HG02588 (cell line): ENCODE results near the gene OXNAD1.

Source experiments
- ATAC-seq: cut with Tn5 transposase; IDR thresholded peaks from one replicate; pipeline ENCODE4 v1.9.1; 2021; ENCODE audit warnings: mild to moderate bottlenecking, moderate library complexity; ENCODE audit not compliant: unreplicated experiment

Gene OXNAD1

DNA sequence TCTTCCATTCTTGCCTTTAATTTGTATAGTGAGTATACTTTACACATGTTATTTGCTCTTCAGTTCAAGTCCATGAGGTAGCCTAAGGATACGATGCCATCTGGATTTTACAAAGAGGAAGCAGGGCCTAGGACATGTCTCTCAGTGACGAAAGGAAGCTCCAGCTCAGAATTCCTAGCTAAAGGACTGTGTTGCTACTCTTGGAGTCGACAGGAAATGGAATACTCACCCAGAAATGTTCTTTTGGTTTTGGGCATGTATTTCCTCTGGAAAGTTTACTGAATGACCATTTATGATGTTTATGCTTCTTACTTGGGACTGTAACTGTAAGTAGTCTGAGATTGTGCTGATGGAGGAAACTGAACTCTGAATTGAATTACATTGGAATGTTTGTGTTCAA, 12.5 kb downstream of the OXNAD1 start:
- ATAC-seq = no peak

DNA sequence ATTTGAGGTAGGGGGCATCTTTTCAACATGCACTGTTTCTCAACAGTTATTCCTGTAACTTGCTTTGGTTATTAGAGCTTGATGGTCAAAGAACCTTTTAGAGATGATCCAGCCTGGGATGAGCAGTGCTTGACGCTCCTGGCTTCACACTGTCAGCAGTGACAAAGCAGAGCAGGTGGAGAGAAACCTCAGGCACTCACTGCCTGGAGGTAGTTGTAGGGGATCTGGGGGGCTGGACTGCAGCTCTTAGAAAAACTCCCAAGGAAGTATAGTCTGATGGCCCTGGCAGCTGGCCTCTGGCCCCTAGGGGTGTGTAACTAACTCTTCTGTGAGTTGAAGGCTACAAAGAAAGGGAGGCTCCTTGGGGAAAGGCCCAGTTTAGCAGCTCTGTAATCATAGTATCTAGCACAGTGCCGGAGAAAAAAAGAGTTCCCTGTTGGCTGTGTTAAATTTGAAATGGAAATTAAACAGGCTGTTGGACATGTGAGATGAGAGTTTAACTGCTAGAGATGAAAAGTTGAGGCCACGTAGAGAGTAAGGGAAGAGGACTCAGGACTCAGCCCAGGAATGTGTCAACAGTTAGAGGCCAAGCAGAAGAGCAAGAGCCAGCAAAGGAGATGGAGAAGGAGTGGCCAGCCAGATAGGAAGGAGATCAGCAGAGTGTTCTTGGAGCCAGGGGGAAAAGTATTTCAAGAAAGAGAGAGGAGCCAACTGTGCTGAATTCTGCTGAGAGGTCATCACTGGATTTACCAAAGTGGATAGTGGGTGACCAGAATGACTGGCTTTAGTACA, 14.2 kb downstream of the OXNAD1 start:
- no peak for ATAC-seq

DNA sequence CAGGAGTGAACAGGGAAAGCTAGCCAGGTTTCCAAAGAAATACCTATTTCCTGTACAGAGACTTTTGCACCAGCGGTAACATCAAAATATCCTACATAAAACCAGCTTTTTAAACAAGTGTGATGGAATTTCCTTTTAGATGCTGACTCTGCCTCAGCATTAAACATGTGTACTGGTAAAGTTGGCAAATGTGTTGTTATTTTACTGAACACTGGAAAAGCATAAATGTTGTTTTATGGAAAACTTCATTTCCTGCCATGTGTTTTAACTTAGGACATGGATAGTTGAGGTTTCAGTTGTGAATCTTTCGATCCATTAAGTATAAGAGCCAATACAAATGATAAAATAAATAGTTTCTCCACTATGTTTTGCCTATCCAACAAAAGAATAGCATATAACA, 15.7 kb downstream of the OXNAD1 start:
- ATAC-seq = no peak

DNA sequence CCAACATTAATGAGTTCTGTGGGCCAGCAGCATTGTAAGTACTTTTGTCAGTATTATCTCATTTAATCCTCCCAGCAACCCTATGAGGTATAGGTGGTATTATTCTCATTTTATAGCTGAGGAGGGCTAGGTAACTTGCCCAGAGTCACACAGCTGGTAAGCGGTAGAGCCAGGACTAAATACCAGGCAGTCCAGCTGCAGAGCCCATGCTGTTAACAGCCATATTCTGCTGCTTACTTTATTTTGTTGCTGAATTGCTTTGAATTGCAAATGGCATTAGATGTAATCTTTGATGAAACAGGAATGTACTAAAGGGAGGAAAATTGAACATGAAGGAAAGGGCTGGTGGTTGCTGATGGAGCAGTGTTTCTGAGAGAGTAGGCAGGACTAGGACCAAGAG, 19.6 kb downstream of the OXNAD1 start:
- no peak for ATAC-seq

DNA sequence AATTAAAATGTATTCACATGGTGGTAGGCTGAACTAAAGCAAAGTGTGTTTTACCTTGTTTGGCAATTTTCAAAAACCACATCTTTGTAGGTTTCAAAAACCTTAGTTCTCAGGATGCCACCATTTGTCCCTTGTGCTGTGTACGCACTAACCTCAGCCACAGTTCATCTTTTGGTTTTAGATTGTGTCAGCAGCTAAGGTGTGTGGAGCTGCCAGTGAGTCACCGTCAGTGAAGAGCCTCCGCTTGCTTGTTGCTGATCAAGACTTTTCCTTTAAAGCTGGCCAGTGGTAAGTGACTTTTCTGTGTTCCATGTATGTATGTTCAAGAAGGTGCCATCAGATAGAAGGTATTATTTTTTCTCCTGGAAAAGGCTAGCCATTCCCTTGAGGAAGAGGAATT, 21.1 kb downstream of the OXNAD1 start:
- ATAC-seq = no peak

DNA sequence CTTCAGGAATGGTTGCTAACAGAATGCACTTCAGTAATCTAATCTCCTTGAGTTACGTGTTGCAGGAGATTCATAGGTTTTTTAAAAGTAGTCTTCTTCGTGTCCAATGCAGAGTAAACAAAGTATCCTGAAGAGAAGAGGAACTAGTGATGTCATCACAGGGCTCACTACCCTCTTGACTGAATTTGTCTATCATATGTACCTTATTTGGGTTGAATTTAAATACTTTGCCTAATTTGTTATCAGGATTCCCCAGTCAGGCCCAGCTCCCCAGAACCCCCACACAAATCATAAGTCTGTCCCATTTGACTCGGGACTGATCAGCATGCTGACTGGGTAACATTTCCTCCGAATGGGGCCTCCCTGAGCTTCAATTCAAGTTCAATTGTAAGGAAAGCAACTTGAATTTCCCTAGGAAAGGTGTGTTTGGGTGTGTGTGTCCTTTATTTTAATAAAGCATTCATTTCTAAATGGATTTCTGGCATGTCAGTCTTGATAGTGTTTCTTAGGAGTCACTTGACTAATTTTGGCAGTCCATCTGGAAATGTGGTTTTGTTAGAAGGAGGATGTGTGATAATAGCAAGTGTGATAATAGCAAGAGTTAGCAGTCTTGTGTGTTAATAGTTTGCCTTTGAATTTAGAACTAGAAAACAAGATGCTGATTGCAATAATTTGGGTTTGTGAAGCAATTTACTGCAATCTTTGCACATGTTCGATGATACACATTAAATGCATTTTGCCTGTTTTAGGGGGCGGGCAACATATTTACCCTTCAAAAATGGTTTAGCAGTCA, 21.9 kb downstream of the OXNAD1 start:
- no peak for ATAC-seq

DNA sequence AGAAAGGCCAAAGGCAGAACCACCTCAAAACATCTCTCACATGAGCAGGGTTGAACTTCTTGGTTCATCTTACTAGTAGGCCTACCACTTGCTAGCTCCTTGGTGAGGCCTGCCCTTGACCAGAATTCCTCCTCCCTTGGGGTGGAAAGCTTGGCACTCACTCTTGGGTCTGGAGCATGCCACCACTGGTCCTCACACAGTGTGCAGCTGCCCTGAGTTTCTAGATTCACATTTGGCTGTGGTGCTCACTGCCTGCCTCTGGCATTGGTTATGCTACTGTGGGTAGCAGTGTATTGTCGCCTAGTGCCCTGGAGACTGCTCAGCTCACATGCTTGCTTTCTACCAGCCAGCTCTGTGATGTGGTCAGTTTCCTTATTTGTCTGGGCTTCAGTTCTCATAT, 23.7 kb downstream of the OXNAD1 start:
- ATAC-seq = no peak

DNA sequence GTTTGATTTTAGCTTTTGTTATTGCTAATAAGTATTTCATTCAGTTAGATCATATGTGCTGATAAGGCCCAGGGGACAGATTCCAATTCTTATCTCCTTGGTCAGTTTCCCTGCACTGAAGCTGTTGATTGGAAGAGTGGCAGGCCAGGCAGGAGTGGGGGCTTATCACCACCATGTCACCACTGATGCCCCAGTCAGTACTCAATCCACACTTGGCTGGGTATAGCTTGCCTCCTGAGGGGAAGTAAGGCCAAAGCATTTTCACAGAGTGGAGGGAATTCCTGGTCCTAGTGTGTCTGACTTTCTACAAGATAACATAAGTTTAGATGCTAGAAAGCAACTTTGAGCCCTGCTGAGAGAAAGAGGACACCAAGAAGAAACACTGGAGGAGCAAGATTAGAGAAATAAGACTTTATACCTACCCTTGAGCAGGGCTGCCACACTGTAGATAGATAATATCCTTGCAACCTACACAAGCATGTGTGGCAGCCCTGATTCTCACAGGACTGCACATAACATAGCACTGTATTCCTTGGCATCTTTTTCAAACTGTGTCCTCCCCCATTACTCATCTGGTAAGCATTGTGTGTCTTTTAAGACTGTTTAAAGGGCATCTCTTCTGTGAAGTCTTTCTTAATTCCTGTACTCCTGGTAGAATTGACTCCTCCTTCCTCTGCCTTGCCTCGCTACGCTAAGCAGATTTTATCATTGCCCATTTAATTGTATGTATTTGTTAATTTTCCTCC, 24.3 kb downstream of the OXNAD1 start:
- ATAC-seq = no peak

DNA sequence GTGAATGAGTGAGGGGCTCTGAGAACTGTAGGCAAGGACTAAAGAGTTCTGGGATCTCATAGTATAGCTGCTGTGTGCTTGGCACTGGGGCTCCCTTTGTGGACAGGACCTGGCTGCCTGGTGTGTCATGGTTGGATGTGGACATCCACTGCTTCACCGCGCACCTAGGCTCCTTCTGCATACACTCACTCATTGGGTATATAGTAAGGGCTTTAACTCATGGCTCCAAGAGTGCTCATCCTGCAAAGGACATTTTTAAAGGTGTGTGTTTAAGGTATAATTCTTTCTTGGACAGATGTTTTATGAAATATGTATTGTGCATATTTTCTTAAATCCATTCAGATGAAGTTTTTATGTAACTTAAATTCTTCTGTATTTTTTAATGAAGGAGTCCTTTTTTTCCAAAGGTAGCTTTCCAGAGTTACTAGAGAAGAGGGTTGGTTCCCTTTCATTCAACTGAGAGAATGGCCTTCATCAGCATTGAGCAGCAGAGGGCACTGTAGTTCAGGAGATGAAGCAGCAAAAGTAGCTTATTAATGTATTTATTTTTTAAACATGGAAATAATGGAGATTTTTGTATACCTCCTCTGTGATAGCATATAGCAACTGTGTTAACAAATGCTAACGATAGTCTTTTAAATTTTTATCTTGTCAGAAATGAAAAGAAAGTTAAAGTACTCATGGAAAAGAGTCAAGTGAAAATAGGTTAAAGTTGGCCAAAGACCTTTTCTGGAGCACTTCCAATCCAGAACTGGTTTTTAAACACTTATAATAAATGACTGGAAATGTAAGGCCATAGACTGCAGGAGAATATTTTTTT, 25.2 kb downstream of the OXNAD1 start:
- no peak for ATAC-seq

DNA sequence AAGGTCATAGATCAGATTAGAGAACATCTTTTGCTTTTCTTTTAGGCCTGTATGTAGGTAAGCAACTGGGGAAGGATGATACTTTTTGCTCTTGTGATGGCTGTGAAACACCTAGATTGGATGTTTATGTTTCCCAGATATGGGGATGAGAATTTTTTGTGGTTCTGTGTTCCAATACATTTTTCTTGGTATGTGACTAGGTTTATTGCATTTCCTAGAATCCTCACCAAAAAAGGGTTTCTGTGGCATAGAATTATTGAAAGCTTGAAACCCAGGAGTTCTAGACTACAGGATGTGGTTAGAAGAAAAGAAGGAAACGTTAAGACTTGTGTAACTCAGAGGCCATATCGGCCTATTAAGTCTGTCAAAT, 25.8 kb downstream of the OXNAD1 start:
- no peak for ATAC-seq

DNA sequence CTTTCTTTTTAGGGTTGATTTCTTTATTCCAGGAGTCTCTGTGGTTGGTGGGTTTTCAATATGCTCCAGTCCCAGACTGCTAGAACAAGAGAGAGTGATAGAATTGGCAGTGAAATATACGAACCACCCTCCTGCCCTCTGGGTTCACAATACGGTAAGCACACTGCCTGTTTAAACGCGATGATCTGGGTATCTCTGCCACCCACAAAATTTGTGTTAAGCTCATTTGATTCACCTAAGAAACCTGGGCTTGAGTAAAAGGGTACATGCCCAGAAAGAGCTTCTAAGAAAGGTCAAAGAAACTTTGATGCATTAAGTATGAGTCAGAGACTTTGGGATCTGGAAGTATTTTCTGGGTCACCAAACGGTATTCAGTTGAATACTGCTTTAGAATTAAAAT, 29.8 kb downstream of the OXNAD1 start:
- no peak for ATAC-seq

DNA sequence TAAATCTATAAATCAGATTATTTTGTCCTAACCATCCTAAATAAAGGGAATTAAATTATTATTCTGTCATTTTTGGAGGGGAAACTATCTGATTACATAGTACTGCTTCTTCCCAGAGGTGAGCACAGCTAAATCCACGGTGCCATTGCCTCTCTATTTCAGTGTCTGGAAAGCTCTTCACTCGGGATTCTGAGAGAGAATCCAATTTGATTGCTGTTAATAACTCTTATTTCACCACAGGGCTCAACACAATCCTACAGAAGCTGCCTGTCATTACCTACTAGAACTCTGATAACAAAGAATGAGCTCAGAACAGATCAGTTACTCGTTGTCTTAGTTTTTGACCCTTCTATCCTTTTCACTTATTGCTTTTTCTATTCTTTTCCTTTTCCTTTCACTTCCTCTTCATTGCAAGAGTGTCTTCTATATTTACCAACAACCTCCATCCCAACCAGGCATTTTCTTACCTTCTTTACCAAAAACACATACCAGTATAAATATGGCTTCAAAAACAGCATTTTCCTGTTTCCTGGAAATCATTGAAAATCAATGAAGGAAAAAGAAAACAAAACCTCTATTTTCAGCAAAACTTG, 30.4 kb downstream of the OXNAD1 start:
- no peak for ATAC-seq

DNA sequence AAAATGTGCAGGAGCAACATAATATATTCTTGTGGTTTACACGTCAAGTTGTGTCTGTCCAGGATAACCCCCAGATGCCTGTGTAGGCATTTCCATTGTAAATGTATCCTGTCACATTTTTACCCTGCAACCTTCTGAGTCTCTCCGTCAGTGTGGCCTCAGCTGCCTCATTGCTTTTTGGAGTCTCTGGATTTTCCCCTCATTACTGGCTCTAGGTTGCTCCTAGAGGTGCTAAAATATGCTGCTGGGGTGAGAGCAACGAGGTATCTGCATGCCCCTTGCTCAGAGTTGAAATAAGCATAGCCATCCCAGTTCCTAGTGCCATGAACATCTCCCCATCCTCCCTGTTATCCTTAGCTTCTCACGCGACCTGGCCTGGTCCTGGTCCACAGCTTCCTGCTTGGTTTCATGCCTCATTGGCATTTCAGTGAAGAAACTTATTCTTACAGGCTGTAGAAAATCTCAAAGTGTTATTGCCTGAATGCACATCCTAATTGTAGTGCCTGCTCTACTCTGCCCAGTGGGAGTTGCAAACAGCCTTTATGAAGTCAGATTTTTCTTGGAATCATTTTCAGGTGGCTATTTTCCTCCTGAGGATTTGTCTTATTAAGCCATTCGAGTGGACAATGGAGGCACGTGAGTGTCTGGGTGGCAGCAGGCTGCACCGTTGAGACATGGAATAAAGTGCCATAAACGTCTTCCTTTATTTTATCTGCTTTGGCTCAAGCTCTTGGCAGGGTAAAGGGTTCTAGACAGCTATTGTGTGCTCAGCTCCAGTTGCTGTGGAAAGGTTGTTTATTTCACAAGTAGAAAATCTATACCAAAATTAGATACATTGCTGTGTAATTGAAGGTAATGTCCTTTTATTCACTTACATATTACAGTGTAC, 33.2 kb downstream of the OXNAD1 start:
- no peak for ATAC-seq

DNA sequence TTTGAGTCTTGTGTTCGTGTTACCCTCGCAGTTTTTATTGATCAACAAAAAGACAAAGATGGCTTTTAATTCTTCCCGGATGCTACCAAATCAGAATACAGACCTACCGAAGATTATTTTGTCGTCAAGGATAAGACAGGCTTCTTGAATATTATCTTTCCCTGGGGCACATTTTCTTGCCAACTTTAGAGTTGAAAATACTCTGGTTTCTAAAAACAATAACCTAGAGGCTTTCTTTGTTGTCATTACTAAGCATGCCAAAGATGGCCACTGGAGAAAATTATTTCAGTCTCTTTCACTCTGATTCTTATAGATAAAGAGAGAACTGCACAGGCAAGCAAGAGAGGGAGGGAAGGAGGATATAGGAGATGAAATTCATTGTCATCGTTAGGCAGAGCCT, 33.9 kb downstream of the OXNAD1 start:
- no peak for ATAC-seq

DNA sequence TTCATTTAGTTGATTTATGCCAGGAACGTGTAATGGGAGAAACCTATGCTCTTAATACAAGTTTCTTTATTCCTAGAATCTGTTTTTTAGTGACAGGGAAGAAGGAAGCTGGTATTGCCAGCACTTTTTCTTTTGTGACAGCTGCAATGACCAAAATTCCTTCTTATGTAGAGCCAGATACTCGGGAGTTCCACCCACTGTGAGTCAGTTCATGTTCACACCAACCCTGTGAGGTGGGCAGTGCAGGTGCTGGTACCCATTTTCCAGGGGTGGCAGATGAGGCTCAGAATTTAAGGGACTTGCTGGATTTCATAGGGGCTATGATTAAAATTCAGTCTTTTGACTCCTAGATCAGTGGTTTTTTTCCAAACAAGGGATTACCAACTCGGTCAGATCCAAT, 34.7 kb downstream of the OXNAD1 start:
- no peak for ATAC-seq

DNA sequence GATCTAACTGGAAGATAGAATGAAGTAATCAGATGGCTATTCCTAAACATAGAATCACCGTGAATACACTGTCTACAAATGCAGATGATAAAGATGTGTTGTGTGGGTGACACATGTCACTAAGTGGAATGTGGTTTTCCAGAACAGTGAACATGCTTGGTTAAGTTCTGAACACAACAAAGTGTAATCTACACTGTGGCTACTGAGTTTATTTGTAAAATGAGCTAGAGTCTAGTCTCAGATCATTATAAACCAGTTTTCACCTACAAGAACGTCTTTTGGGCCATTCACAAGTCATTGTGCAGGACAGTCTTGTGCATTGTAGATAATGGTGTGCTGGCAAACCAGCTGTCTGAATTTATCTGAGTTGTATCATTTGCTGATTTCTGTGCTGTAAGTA, 35.3 kb downstream of the OXNAD1 start:
- ATAC-seq = no peak

DNA sequence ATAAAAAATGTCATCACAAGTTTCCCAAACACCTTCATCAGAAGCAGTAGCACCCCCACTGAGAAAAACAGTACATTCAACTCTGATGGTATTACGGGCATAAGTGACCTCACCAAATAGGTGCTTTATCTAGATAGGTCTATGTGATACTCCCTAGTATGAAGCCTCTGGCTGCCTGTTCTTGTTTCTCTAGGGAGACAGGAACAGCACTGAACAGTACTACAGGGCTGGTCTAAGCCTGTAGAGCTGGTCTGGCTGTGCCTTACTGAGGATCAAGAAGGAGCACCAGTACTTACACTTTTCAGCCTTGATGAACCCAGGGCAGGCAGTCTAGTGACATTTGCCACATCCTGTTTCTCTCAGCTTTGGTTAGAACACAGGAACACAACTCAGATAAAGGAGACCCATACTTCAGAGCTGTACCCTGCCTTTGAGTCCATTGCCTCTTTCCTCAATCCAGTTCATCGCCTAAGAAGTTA, 35.9 kb downstream of the OXNAD1 start:
- ATAC-seq = no peak

DNA sequence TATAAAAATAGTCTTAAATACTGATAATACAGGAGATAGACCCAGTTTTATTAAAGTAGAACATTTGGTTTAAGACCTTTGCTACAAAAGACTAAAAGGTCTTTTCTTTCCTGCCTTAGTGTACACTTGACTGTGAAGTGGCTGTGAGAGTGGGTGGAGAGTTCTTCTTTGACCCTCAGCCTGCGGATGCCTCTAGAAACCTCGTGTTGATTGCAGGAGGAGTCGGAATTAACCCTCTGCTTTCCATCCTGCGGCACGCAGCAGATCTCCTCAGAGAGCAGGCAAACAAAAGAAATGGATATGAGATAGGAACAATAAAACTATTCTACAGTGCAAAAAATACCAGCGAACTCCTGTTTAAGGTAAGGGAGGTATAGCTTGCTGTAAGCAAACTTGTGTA, 36.5 kb downstream of the OXNAD1 start:
- ATAC-seq = no peak

DNA sequence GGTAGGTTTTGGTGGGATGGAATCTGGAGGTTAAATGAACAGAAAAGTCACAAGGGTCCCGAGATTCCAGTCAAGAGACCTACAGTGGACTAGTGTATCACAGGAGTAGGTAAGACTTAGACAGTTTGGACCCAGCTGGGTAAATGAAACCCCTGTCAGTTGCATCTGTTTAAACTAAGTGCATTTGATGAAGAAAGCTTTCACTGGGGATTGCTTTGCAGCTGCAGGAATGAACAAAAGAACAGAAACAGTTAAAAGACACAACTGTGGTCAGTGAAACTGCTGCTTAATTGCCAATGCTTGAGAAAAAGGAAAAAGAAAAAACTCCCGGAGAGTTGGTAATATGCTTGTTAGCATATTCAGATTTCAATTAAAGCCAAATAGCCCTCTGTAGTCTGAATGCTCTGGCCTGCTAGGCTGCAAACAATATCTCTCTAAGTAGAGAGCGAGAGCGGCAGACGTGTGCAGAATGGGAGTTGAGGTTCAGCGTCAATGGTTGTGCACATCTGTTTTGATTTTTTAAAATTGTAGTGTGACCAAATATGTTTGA, 37.1 kb downstream of the OXNAD1 start:
- ATAC-seq = no peak
